Measurements from ENCODE around the gene TMEM41B.

- no peak for TF ChIP-seq POLR2A (IDR thresholded peaks at IDR 0.05)
- TF ChIP-seq, protein P1, sequence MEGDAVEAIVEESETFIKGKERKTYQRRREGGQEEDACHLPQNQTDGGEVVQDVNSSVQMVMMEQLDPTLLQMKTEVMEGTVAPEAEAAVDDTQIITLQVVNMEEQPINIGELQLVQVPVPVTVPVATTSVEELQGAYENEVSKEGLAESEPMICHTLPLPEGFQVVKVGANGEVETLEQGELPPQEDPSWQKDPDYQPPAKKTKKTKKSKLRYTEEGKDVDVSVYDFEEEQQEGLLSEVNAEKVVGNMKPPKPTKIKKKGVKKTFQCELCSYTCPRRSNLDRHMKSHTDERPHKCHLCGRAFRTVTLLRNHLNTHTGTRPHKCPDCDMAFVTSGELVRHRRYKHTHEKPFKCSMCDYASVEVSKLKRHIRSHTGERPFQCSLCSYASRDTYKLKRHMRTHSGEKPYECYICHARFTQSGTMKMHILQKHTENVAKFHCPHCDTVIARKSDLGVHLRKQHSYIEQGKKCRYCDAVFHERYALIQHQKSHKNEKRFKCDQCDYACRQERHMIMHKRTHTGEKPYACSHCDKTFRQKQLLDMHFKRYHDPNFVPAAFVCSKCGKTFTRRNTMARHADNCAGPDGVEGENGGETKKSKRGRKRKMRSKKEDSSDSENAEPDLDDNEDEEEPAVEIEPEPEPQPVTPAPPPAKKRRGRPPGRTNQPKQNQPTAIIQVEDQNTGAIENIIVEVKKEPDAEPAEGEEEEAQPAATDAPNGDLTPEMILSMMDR (IDR thresholded peaks at IDR 0.05): no peak
These were observed 50.5 kb downstream of the TMEM41B start for GRCh38 chr11:9263840-9264315.
